WTC11 (cell line): ENCODE measurements around the gene CHST1. TPM values are rescaled to one million over a fixed set of nuclear protein-coding genes. Genes with fewer than 3 reads are reported as not detected.

Experiments used
- ATAC-seq: fragments of 200-7000 bp; cut with Tn5 transposase; 2 replicates; pipeline ENCODE4 v1.10.0; 2021; ENCODE audit warnings: mild to moderate bottlenecking, moderate library complexity
- CTCF ChIA-PET: fragments of 300-600 bp; sonication (Branson Sonifier 250); formaldehyde crosslinking; loops from one replicate; lab custom pipeline; 2021; ENCODE audit warnings: antibody characterized with exemption; lab: Charles Lee
- POLR2A ChIA-PET: fragments of 350-600 bp; sonication (Branson Sonifier 250); formaldehyde crosslinking; loops from one replicate; lab custom pipeline; 2021; ENCODE audit warnings: antibody characterized with exemption; lab: Charles Lee
- DNase-seq: peaks from one replicate; pipeline ENCODE4 v3.0.0; 2021; ENCODE audit warnings: low spot score
- H3K27ac Mint-ChIP-seq: 2 replicates; pipeline ENCODE4 v1.8.0; 2021; ENCODE audit warnings: mixed read lengths
- H3K27me3 Mint-ChIP-seq: 2 replicates; pipeline ENCODE4 v1.8.0; 2021; ENCODE audit warnings: low read depth, mild to moderate bottlenecking, moderate library complexity, mixed read lengths
- H3K36me3 Mint-ChIP-seq: 2 replicates; pipeline ENCODE4 v1.8.0; 2021; ENCODE audit warnings: mixed read lengths
- H3K4me1 Mint-ChIP-seq: 2 replicates; pipeline ENCODE4 v1.8.0; 2022; ENCODE audit warnings: mixed read lengths
- H3K4me3 Mint-ChIP-seq: 2 replicates; pipeline ENCODE4 v1.8.0; 2021; ENCODE audit warnings: mild to moderate bottlenecking, moderate library complexity, mixed read lengths
- H3K9me3 Mint-ChIP-seq: 2 replicates; pipeline ENCODE4 v1.8.0; 2021; ENCODE audit warnings: mixed read lengths
- ATF6 ChIP-seq: sonication (generic); formaldehyde crosslinking; IDR thresholded peaks from 2 replicates; pipeline ENCODE4 v1.8.1; 2023; ENCODE audit warnings: mild to moderate bottlenecking, missing genetic modification reagents
- E2F1 ChIP-seq: sonication (generic); formaldehyde crosslinking; IDR thresholded peaks from 2 replicates; pipeline ENCODE4 v1.8.0; 2022; ENCODE audit warnings: mild to moderate bottlenecking, missing genetic modification reagents
- EMX1 ChIP-seq: fragments of 250-450 bp; sonication (Bioruptor Pico); IDR thresholded peaks from 2 replicates; pipeline ENCODE4 v1.8.0; 2021; ENCODE audit warnings: mild to moderate bottlenecking
- FOXK1 ChIP-seq: sonication (generic); formaldehyde crosslinking; IDR thresholded peaks from 2 replicates; pipeline ENCODE4 v1.8.0; 2022; ENCODE audit warnings: mild to moderate bottlenecking, moderate library complexity, missing genetic modification reagents
- GABPB1 ChIP-seq: sonication (generic); formaldehyde crosslinking; IDR thresholded peaks from 2 replicates; pipeline ENCODE4 v1.8.1; 2023; ENCODE audit warnings: mild to moderate bottlenecking, missing genetic modification reagents
- KAT7 ChIP-seq: sonication (generic); formaldehyde crosslinking; IDR thresholded peaks from 2 replicates; pipeline ENCODE4 v1.8.1; 2023; ENCODE audit warnings: missing genetic modification reagents, mild to moderate bottlenecking, borderline replicate concordance
- MAX ChIP-seq: sonication (generic); formaldehyde crosslinking; IDR thresholded peaks from 2 replicates; pipeline ENCODE4 v1.8.0; 2022; ENCODE audit warnings: mild to moderate bottlenecking, missing genetic modification reagents
- MXD4 ChIP-seq: fragments of 250-450 bp; sonication (Bioruptor Pico); IDR thresholded peaks from 2 replicates; pipeline ENCODE4 v1.8.0; 2021; ENCODE audit warnings: mild to moderate bottlenecking, moderate library complexity, borderline replicate concordance
- PRRX2 ChIP-seq: fragments of 250-450 bp; sonication (Bioruptor Pico); IDR thresholded peaks from 2 replicates; pipeline ENCODE4 v1.8.0; 2021; ENCODE audit warnings: mild to moderate bottlenecking
- SMAD3 ChIP-seq: sonication (generic); formaldehyde crosslinking; IDR thresholded peaks from 2 replicates; pipeline ENCODE4 v1.8.0; 2022; ENCODE audit warnings: missing genetic modification reagents, mild to moderate bottlenecking, borderline replicate concordance
- TEAD1 ChIP-seq: sonication (generic); formaldehyde crosslinking; IDR thresholded peaks from 2 replicates; pipeline ENCODE4 v1.8.0; 2022; ENCODE audit warnings: mild to moderate bottlenecking, missing genetic modification reagents
- TP53 ChIP-seq: sonication (generic); formaldehyde crosslinking; IDR thresholded peaks from 2 replicates; pipeline ENCODE4 v1.8.1; 2023; ENCODE audit warnings: mild to moderate bottlenecking, missing genetic modification reagents
- USF1 ChIP-seq: sonication (generic); formaldehyde crosslinking; IDR thresholded peaks from 2 replicates; pipeline ENCODE4 v1.8.0; 2022; ENCODE audit warnings: mild to moderate bottlenecking, missing genetic modification reagents
- USF2 ChIP-seq: sonication (generic); formaldehyde crosslinking; IDR thresholded peaks from 2 replicates; pipeline ENCODE4 v1.8.1; 2023; ENCODE audit warnings: mild to moderate bottlenecking, missing genetic modification reagents, moderate library complexity
- ZBTB43 ChIP-seq: sonication (generic); formaldehyde crosslinking; IDR thresholded peaks from 2 replicates; pipeline ENCODE4 v1.8.1; 2023; ENCODE audit warnings: mild to moderate bottlenecking, missing genetic modification reagents
- ZNF121 ChIP-seq: sonication (generic); formaldehyde crosslinking; IDR thresholded peaks from 2 replicates; pipeline ENCODE4 v1.8.0; 2023; ENCODE audit warnings: missing genetic modification reagents
- total RNA-seq: library from RNA; stranded (reverse); gene quantifications from 3 replicates; pipeline ENCODE4 v1.2.3, GENCODE V29; 2021

Gene CHST1
- total RNA-seq, 1 experiment from 2014 or later = 2.4 TPM

GRCh38 chr11:45679806-45680205 lies 14.4 kb upstream of the CHST1 start (continued):
- TF ChIP-seq MAX = no peak
- no peak for TF ChIP-seq PRRX2 (CRISPR knock-in tag)
- TF ChIP-seq FOXK1 (CRISPR knock-in tag) = no peak
- TF ChIP-seq KAT7 (CRISPR knock-in tag) = no peak
- no peak for TF ChIP-seq ATF6
- TF ChIP-seq ZBTB43 (CRISPR knock-in tag) = no peak
- no peak for TF ChIP-seq MXD4 (CRISPR knock-in tag)

- H3K27me3 Mint-ChIP-seq = no peaks in the 10 kb centered on the region
- ChIA-PET POLR2A (no interaction called here), CTCF (interaction anchor here (5.4 kb wide), 1 partner anchor 92 kb away, joined by 38 read pairs; no protein-coding TSS in a partner anchor)
- no peaks in the 10 kb centered on the region for H3K36me3 Mint-ChIP-seq
- H3K9me3 Mint-ChIP-seq = no peaks in the 10 kb centered on the region
- H3K4me3 Mint-ChIP-seq = no peak overlapping the region
- TF ChIP-seq TEAD1 (CRISPR knock-in tag) (no peak), ZNF121 (CRISPR knock-in tag) (0 out of 2 replicates have a peak, but pooled peaks have one; percentile 9)
- H3K4me1 Mint-ChIP-seq = peaks cover 2% of the 10 kb centered on the region; the same call in 1 of the 2 replicates
- no peak for DNase-seq
- ATAC-seq = peak; percentile 80
- no peak overlapping the region for H3K27ac Mint-ChIP-seq
Measured at GRCh38 chr11:45678976-45679375, 13.6 kb upstream of the CHST1 start.

- H3K27me3 Mint-ChIP-seq = no peaks in the 10 kb centered on the region
- TF ChIP-seq E2F1 (no peak), EMX1 (no peak), SMAD3 (CRISPR knock-in tag) (no peak), USF1 (no peak), FOXK1 (CRISPR knock-in tag) (no peak), USF2 (CRISPR knock-in tag) (no peak), GABPB1 (no peak), TP53 (no peak)
- TF ChIP-seq, all 79 proteins: peak for 0
- ChIA-PET POLR2A (interaction anchor here (0.5 kb wide), 1 partner anchor 170 kb away, joined by 6 read pairs; no protein-coding TSS in a partner anchor), CTCF (interaction anchor here (1.4 to 5.4 kb wide), 2 partner anchors 23 to 93 kb away, joined by 12 to 38 read pairs; no protein-coding TSS in a partner anchor)
- no peak for ATAC-seq
- H3K4me3 Mint-ChIP-seq = no peak overlapping the region
- no peak overlapping the region for H3K27ac Mint-ChIP-seq
- DNase-seq = no peak
- H3K9me3 Mint-ChIP-seq = no peaks in the 10 kb centered on the region
- H3K4me1 Mint-ChIP-seq = 0 out of 2 replicates have a peak, but pooled peaks cover 2% of the 10 kb centered on the region
- H3K36me3 Mint-ChIP-seq = no peaks in the 10 kb centered on the region
Measured at GRCh38 chr11:45677770-45678512, 12.5 kb upstream of the CHST1 start.
